GM12864 (cell line): Measurements from ENCODE around the gene SORL1.

Experiments
- DNase-seq: peaks from one replicate; pipeline ENCODE4 v3.0.0-alpha.2; 2011; ENCODE audit warnings: low read depth
- H3K4me3 ChIP-seq: 2 replicates; pipeline ENCODE4 v1.5.1; 2011; ENCODE audit warnings: mild to moderate bottlenecking, low read depth, low read length, control low read depth
- TF ChIP-seq, protein P1 (sequence below): IDR thresholded peaks from 2 replicates; pipeline ENCODE4 v1.5.1; 2011; ENCODE audit warnings: low read depth, mild to moderate bottlenecking, moderate library complexity, low read length, control low read depth, inconsistent platforms; ENCODE audit errors: missing control alignments

The SORL1 gene

DNA sequence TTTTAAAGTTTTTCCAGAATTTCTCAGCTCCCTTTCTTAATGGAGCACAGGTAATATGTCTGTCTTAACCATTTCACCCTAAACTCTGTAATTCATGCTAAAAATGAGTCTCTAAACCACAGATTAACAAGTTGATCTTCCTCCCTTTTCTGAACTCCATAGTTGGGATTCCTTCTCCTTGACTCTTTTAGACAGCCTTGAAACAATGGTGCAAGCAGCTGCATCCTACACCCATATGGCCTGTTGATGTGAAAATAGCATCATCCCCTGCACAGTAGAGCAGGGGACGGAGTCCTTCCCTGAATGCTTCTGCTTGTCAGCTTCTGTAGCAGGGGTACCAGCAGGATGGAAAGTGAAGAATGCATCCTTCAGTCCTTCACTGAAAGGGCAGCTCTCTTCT lies 193.5 kb downstream of the SORL1 start:
- TF ChIP-seq, protein P1, sequence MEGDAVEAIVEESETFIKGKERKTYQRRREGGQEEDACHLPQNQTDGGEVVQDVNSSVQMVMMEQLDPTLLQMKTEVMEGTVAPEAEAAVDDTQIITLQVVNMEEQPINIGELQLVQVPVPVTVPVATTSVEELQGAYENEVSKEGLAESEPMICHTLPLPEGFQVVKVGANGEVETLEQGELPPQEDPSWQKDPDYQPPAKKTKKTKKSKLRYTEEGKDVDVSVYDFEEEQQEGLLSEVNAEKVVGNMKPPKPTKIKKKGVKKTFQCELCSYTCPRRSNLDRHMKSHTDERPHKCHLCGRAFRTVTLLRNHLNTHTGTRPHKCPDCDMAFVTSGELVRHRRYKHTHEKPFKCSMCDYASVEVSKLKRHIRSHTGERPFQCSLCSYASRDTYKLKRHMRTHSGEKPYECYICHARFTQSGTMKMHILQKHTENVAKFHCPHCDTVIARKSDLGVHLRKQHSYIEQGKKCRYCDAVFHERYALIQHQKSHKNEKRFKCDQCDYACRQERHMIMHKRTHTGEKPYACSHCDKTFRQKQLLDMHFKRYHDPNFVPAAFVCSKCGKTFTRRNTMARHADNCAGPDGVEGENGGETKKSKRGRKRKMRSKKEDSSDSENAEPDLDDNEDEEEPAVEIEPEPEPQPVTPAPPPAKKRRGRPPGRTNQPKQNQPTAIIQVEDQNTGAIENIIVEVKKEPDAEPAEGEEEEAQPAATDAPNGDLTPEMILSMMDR, result no peak

DNA sequence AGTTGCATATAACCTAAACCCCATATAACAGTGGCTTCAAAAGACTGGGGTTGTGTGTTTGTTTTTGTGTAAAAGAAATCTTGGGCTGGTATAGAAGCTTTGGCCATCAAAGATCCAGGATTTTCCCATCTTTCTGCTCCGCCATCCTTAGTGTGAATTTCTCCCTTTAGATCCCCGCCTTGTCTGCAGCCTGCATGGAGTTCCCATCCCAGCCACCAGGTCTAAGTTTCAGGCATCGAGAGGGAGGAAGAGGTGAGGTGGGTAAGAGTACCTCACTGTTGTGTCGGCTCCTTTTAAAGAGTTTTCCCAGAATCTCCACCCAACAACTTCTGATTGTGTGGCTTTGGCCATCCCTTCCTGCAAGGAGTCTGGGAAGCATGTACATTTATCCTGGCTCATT lies 196.2 kb downstream of the SORL1 start:
- no peak for DNase-seq
- TF ChIP-seq, protein P1, result peak; percentile 14

More for the DNA sequence above, 193.5 kb downstream of the SORL1 start:
- H3K4me3 ChIP-seq, result no peak overlapping the region
- DNase-seq, result no peak

DNA sequence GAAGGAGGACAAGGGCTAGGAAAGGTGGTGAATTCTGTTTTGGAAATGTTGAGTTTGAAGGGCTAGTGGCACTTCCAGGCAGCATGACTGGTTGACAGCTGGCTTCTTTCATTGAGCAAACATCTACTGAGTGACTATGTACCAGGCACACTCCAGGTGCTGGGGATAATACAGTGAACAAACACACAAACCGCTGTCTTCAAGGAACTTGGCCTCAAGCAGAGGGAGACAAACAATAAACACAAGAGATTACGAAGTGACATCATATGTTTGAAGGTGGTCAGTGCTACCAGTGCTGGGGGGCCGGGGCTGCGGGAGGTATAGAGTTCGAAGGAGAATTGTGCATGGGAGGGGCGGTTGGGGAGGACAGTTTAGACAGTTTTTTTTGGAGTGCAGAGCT lies 197.7 kb downstream of the SORL1 start:
- TF ChIP-seq, protein P1, result no peak
- DNase-seq, result no peak
- H3K4me3 ChIP-seq, result no peak overlapping the region

More for the DNA sequence above, 196.2 kb downstream of the SORL1 start:
- H3K4me3 ChIP-seq, result no peak overlapping the region

DNA sequence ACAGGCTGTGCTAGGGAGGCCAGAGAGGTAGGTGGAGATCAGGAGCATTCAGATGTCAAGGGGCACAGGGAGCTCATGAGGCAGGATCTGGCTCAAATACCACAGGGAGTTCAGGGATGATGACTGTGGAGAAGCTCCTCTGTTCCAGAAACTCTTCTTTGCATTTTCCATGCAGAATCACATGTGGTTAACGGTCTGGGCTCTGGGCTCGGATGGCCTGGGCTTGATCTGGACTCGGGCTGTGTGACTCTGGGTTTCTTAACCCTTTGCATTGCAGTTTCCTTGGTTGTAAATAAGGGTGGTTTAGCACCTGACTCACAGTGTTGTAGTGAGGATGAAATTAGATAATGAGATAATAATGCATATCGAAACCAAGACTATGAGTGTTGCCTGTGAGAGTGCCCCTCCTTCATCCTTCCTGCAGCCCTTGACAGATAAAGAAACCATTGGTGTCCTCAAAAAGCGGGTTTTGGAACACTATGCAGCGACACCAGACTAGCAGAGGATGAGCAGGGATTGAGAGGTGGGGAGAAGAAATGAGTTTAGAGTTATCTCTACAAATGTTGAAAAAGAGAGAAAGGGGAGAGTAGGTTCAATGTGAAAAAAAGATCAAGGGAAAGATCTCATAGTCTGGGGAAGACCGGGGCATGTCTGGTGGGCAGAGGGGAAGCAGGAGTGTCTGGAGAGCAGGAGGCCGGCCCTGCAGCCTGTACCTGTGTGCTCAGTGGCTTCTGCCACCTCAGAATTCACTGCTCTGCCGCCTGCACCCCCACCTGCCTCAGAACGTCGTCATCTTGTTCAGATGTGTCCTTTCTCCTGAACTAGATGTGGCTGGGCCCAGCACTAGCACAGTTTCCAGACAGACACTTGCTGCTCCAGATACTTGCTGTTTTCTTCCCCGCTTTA lies 198.5 kb downstream of the SORL1 start:
- H3K4me3 ChIP-seq, result no peak overlapping the region
- TF ChIP-seq, protein P1, result no peak
- no peak for DNase-seq

DNA sequence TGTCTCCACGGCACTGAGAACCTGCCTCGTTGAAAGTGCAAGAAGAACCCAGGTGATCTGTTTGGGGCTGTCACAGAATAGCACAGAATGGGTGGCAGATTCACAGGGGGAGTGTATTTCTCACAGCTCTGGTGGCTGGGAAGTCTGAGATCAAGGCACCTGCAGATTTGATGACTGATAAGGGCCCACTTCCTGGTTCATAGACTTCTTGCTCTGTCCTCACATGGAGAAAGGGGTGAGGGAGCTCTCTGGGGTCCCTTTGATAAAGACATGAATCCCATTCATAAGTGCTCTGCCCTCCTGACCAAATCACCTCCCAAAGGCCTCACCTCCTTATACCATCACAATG lies 199.1 kb downstream of the SORL1 start:
- no peak overlapping the region for H3K4me3 ChIP-seq
- DNase-seq, result no peak
- TF ChIP-seq, protein P1, result no peak

DNA sequence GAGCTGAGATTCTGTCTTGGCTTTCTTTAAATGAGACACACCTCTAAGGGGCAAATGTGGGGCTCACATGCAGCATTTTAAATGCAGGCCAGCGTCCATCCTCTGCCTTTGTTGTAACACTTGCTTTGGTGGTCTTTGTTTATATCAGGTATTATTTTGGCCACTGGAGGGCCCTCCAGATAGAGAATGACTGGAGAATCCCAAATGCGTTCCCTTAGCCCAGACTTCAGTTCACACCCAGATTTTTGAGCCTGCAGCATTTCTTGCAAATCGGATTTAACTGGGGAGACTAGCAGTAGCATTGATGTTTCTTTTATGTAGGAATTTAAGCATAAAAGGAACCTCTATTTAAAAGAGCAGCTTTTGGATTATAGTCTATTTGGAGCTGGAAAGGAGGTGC lies 200.9 kb downstream of the SORL1 start:
- TF ChIP-seq, protein P1, result peak; percentile 16
- H3K4me3 ChIP-seq, result no peak overlapping the region
- DNase-seq, result no peak
